ENCODE measurements around the gene DLGAP1. TPM values are rescaled to one million over a fixed set of nuclear protein-coding genes. Genes with fewer than 3 reads are reported as not detected.

Gene DLGAP1
- total and polyA plus RNA-seq, 3 experiments from 2014 or later: 0.07 to 0.46 TPM; not detected in 1

- peak; percentile 10 to 58 (median 21) for DNase-seq
- Histone ChIP-seq H3K9me3 (ENCODE audit: low read length) (no peaks in the 10 kb centered on the region), H3K4me1 (ENCODE audit: insufficient read depth, low read length) (peaks cover 14% of the 10 kb centered on the region), H3K36me3 (ENCODE audit: insufficient read depth, low read length) (no peaks in the 10 kb centered on the region), H3K4me3 (ENCODE audit: low read length) (no peak overlapping the region), H3K27ac (ENCODE audit: low read depth, low read length) (peak overlapping the region; percentile 91), H3K27me3 (ENCODE audit: insufficient read depth, low read length, poor library complexity, severe bottlenecking) (no peaks in the 10 kb centered on the region)
- H3K36me3 Mint-ChIP-seq: no peaks in the 10 kb centered on the region
- ChIA-PET CTCF (interaction anchor here (0.6 kb wide), 1 partner anchor 29 kb away, joined by 3 read pairs; no protein-coding TSS in a partner anchor), POLR2A (no interaction called here)
- peaks cover 10 to 22% (median 13%) of the 10 kb centered on the region in 3 donors for H3K4me1 Mint-ChIP-seq
- H3K9me3 Mint-ChIP-seq: no peaks in the 10 kb centered on the region
- no peaks in the 10 kb centered on the region for H3K27me3 Mint-ChIP-seq
- peak overlapping the region in 3 of 7 donors; percentile 2 to 28 (median 2) for H3K4me3 Mint-ChIP-seq
- H3K27ac Mint-ChIP-seq: peak overlapping the region in 7 of 8 donors; percentile 12 to 72 (median 35)
These were observed 830.0 kb downstream of the DLGAP1 start for GRCh38 chr18:3624935-3625741.

- Mint-ChIP-seq H3K4me1 (peaks cover 10 to 22% (median 13%) of the 10 kb centered on the region in 3 donors), H3K4me3 (peak overlapping the region in 3 of 7 donors; percentile 2 to 28 (median 2)), H3K9me3 (no peaks in the 10 kb centered on the region), H3K27me3 (no peaks in the 10 kb centered on the region), H3K27ac (peak overlapping the region in 5 of 8 donors; percentile 12 to 68 (median 15)), H3K36me3 (no peaks in the 10 kb centered on the region)
- ChIA-PET POLR2A (no interaction called here), CTCF (interaction anchor here (0.6 kb wide), 1 partner anchor 28 kb away, joined by 3 read pairs; no protein-coding TSS in a partner anchor)
- H3K9me3 ChIP-seq (ENCODE audit: low read length): no peaks in the 10 kb centered on the region
- no peaks in the 10 kb centered on the region for H3K36me3 ChIP-seq (ENCODE audit: insufficient read depth, low read length)
- H3K4me1 ChIP-seq (ENCODE audit: insufficient read depth, low read length): peaks cover 14% of the 10 kb centered on the region
- no peak for DNase-seq
- H3K27me3 ChIP-seq (ENCODE audit: insufficient read depth, low read length, poor library complexity, severe bottlenecking): no peaks in the 10 kb centered on the region
- no peak overlapping the region for H3K4me3 ChIP-seq (ENCODE audit: low read length)
- peak overlapping the region; percentile 91 for H3K27ac ChIP-seq (ENCODE audit: low read depth, low read length)
These were observed 830.6 kb downstream of the DLGAP1 start for GRCh38 chr18:3624546-3624934.

DNA sequence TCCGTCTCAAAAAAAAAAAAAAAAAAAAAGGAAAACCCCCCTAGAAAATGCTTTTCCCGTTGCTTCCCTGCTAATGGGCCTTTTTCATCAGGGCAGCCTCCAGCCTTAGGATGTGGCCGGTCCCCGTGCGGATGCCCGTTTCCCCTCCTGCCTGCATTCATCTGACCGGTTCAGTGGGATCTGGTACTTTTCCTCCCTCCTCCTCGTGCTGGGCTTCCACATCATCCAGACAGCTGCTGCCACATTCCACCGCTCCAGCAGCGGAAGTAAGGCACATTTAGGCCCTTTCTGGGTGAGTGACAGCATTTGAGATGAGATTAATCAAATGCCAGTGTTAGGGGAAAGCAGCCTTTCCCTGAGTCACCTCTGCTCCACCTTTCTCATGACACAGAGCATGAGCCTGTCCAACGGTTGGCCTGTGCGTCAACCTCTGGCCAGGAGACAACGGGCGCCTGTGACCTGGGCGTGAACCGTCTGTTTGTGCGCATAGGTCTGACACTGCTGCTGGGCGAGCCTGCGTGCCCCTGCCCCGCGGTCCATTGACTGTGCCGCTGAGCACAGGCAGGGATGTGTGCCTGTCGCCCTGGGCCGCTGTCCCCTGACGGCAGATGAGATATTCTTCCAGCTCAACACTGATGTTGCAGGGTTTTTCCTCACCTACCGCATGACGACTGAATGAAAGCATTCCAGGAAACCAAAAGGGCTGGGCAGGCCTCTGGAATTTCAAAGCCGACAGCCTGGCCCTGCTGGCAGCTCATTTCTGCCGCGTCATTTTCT, 831.1 kb downstream of the DLGAP1 start:
- peaks cover 14% of the 10 kb centered on the region for H3K4me1 ChIP-seq (ENCODE audit: insufficient read depth, low read length)
- Mint-ChIP-seq H3K36me3 (no peaks in the 10 kb centered on the region), H3K27me3 (peaks cover 0 to 1% of the 10 kb centered on the region in 2 donors), H3K4me3 (no peak overlapping the region), H3K4me1 (peaks cover 10 to 22% (median 13%) of the 10 kb centered on the region in 3 donors), H3K27ac (peak overlapping the region in 2 of 8 donors; percentile 4 to 61), H3K9me3 (no peaks in the 10 kb centered on the region)
- ChIA-PET CTCF (interaction anchor here (0.6 kb wide), 1 partner anchor 28 kb away, joined by 3 read pairs; no protein-coding TSS in a partner anchor), POLR2A (no interaction called here)
- DNase-seq: no peak
- no peak overlapping the region for H3K4me3 ChIP-seq (ENCODE audit: low read length)
- no peaks in the 10 kb centered on the region for H3K36me3 ChIP-seq (ENCODE audit: insufficient read depth, low read length)
- no peaks in the 10 kb centered on the region for H3K27me3 ChIP-seq (ENCODE audit: insufficient read depth, low read length, poor library complexity, severe bottlenecking)
- peak overlapping the region; percentile 91 for H3K27ac ChIP-seq (ENCODE audit: low read depth, low read length)
- no peaks in the 10 kb centered on the region for H3K9me3 ChIP-seq (ENCODE audit: low read length)

DNA sequence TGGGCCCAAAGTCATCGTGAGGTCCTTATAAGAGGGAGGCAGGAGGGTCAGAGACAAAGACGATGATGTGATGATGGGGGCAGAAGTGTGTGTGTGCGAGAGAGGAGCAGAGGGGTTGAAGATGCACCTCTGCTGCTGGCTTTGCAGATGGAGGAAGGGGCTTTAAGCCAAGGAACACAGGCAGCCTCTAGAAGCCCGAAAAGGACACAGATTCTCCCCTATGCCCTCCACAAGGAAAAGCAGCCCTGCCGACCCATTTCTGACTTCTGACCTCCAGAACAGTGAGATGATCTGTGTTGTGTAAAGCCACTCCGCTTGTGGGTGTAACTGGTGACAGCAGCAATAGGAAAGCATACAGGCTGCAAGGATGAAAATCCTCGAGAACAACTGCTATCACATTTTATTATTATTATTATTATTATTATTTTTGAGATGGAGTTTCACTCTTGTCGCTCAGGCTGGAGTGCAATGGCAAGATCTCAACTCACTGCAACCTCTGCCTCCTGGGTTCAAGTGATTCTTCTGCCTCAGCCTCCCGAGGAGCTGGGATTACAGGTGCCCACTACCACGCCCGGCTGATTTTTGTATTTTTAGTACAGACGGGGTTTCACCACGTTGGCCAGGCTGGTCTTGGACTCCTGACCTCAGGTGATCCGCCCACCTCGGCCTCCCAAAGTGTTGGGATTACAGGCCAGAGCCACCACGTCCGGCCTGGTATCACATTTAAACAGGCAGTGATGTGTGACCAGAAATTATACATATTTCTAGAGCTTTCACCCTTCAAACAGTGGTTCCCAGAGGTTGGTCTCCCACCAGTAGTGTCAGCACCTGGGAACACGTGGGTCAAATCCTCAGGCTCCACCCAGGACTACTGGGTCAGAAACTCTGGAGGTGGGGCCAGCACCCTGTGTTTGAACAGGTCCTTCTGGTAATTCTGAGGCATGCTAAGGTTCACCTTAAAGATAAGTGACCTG, 834.7 kb downstream of the DLGAP1 start:
- H3K4me3 Mint-ChIP-seq: no peak overlapping the region
- H3K27me3 Mint-ChIP-seq: peaks cover 0 to 1% of the 10 kb centered on the region in 2 donors
- Histone ChIP-seq H3K27me3 (ENCODE audit: insufficient read depth, low read length, poor library complexity, severe bottlenecking) (no peaks in the 10 kb centered on the region), H3K4me1 (ENCODE audit: insufficient read depth, low read length) (peaks cover 14% of the 10 kb centered on the region), H3K4me3 (ENCODE audit: low read length) (no peak overlapping the region), H3K27ac (ENCODE audit: low read depth, low read length) (peak overlapping the region; percentile 91), H3K9me3 (ENCODE audit: low read length) (no peaks in the 10 kb centered on the region), H3K36me3 (ENCODE audit: insufficient read depth, low read length) (no peaks in the 10 kb centered on the region)
- H3K4me1 Mint-ChIP-seq: peaks cover 10 to 18% (median 13%) of the 10 kb centered on the region in 3 donors
- POLR2A ChIA-PET: no interaction called here
- H3K27ac Mint-ChIP-seq: peak overlapping the region in 1 of 8 donors; percentile 71
- CTCF ChIA-PET: no interaction called here
- H3K36me3 Mint-ChIP-seq: no peaks in the 10 kb centered on the region
- H3K9me3 Mint-ChIP-seq: no peaks in the 10 kb centered on the region
- no peak for DNase-seq

- Histone ChIP-seq H3K27me3 (ENCODE audit: insufficient read depth, low read length, poor library complexity, severe bottlenecking) (no peaks in the 10 kb centered on the region), H3K4me1 (ENCODE audit: insufficient read depth, low read length) (peaks cover 8% of the 10 kb centered on the region), H3K36me3 (ENCODE audit: insufficient read depth, low read length) (no peaks in the 10 kb centered on the region), H3K9me3 (ENCODE audit: low read length) (no peaks in the 10 kb centered on the region), H3K4me3 (ENCODE audit: low read length) (no peak overlapping the region), H3K27ac (ENCODE audit: low read depth, low read length) (no peak overlapping the region)
- Mint-ChIP-seq H3K9me3 (no peaks in the 10 kb centered on the region), H3K36me3 (no peaks in the 10 kb centered on the region), H3K27me3 (peaks cover 0 to 1% of the 10 kb centered on the region in 2 donors), H3K4me1 (peaks cover 4 to 11% (median 6%) of the 10 kb centered on the region in 3 donors), H3K4me3 (no peak overlapping the region), H3K27ac (peak overlapping the region in 1 of 8 donors; percentile 71)
- no peak for DNase-seq
- POLR2A ChIA-PET: no interaction called here
- CTCF ChIA-PET: no interaction called here
These were observed 835.4 kb downstream of the DLGAP1 start for GRCh38 chr18:3619746-3620145.

- H3K27ac ChIP-seq (ENCODE audit: low read depth, low read length): no peak overlapping the region
- peaks cover 0 to 6% (median 1%) of the 10 kb centered on the region in 3 donors for H3K4me1 Mint-ChIP-seq
- H3K4me1 ChIP-seq (ENCODE audit: insufficient read depth, low read length): peaks cover 2% of the 10 kb centered on the region
- ChIA-PET CTCF (interaction anchor here (0.6 kb wide), 1 partner anchor 387 kb away, joined by 3 read pairs; no protein-coding TSS in a partner anchor), POLR2A (no interaction called here)
- H3K27ac Mint-ChIP-seq: no peak overlapping the region
- H3K27me3 Mint-ChIP-seq: peaks cover 0 to 1% of the 10 kb centered on the region in 2 donors
- no peak overlapping the region for H3K4me3 ChIP-seq (ENCODE audit: low read length)
- H3K36me3 ChIP-seq (ENCODE audit: insufficient read depth, low read length): no peaks in the 10 kb centered on the region
- H3K4me3 Mint-ChIP-seq: no peak overlapping the region
- H3K27me3 ChIP-seq (ENCODE audit: insufficient read depth, low read length, poor library complexity, severe bottlenecking): no peaks in the 10 kb centered on the region
- DNase-seq: no peak
- H3K9me3 Mint-ChIP-seq: no peaks in the 10 kb centered on the region
- no peaks in the 10 kb centered on the region for H3K36me3 Mint-ChIP-seq
- H3K9me3 ChIP-seq (ENCODE audit: low read length): no peaks in the 10 kb centered on the region
These were observed 835.9 kb downstream of the DLGAP1 start for GRCh38 chr18:3619222-3619621.

GRCh38 chr18:3616744-3617143, 838.4 kb downstream of the DLGAP1 start:
- no peaks in the 10 kb centered on the region for H3K36me3 Mint-ChIP-seq
- ChIA-PET POLR2A (no interaction called here), CTCF (interaction anchor here (0.7 to 2.2 kb wide), 2 partner anchors 35 to 49 kb away, joined by 3 to 8 read pairs; no protein-coding TSS in a partner anchor)
- H3K4me1 Mint-ChIP-seq: no peaks in the 10 kb centered on the region
- Histone ChIP-seq H3K36me3 (ENCODE audit: insufficient read depth, low read length) (no peaks in the 10 kb centered on the region), H3K4me1 (ENCODE audit: insufficient read depth, low read length) (no peaks in the 10 kb centered on the region), H3K27ac (ENCODE audit: low read depth, low read length) (no peak overlapping the region), H3K4me3 (ENCODE audit: low read length) (no peak overlapping the region), H3K27me3 (ENCODE audit: insufficient read depth, low read length, poor library complexity, severe bottlenecking) (no peaks in the 10 kb centered on the region), H3K9me3 (ENCODE audit: low read length) (no peaks in the 10 kb centered on the region)
- no peak overlapping the region for H3K4me3 Mint-ChIP-seq
- H3K27ac Mint-ChIP-seq: no peak overlapping the region
- no peaks in the 10 kb centered on the region for H3K9me3 Mint-ChIP-seq
- DNase-seq: no peak
- peaks cover 0 to 1% of the 10 kb centered on the region in 2 donors for H3K27me3 Mint-ChIP-seq

All from CD8-positive, alpha-beta memory T cell (primary cell).